Tracheal epithelial cell (primary cell): Measurements from ENCODE around the gene CAP1. TPM values are rescaled to one million over a fixed set of nuclear protein-coding genes. Genes with fewer than 3 reads are reported as not detected.

Experiments used
- total RNA-seq: library from RNA; depleted of rRNA; stranded (reverse); fragments of >200 nt; gene quantifications from 2 replicates; pipeline ENCODE4 v1.2.1, GENCODE V29; 2014

The CAP1 gene
- total RNA-seq, result 301 and 621 TPM in 2 replicates

GRCh38 chr1:40040511-40041465 lies at the start of gene CAP1:
Gene CAP1 (plus strand): TSS chr1:40040729. CDS start chr1:40059347, 18,618 bp downstream.

GRCh38 chr1:40096977-40097782 lies 56.7 kb downstream of the CAP1 start, which contains the start of gene PPT1:
Gene PPT1 (minus strand): TSS chr1:40097252. CDS start chr1:40097238, 14 bp downstream.

Other genes starting within 250 kb of the CAP1 start
- gene TRIT1, start 157.2 kb upstream of the CAP1 start, total RNA-seq, result 31.3 and 43.9 TPM in 2 replicates
- gene MYCL, start 138.8 kb upstream of the CAP1 start, total RNA-seq, result 7.0 and 20.5 TPM in 2 replicates
- 17.1 and 17.8 TPM in 2 replicates for gene MFSD2A, start 85.6 kb upstream of the CAP1 start, total RNA-seq
- 30.1 and 31.1 TPM in 2 replicates for gene PPT1, start 56.5 kb downstream of the CAP1 start, total RNA-seq
- 30.1 and 37.1 TPM in 2 replicates for gene RLF, start 120.7 kb downstream of the CAP1 start, total RNA-seq
- 0.96 TPM in 1 of 2 replicates, not detected in the other for gene TMCO2, start 207.2 kb downstream of the CAP1 start, total RNA-seq
- gene ZMPSTE24, start 217.5 kb downstream of the CAP1 start, total RNA-seq, result 71.8 and 73.0 TPM in 2 replicates